GM19324 (cell line): ENCODE results near the gene ARGLU1.

Source experiments
- ATAC-seq: cut with Tn5 transposase; IDR thresholded peaks from one replicate; pipeline ENCODE4 v1.9.1; 2021; ENCODE audit warnings: mild to moderate bottlenecking, moderate library complexity; ENCODE audit not compliant: unreplicated experiment, low FRiP score

The ARGLU1 gene

GRCh38 chr13:106527826-106528225, 40.1 kb downstream of the ARGLU1 start:
- ATAC-seq: no peak

- no peak for ATAC-seq
Measured at GRCh38 chr13:106527445-106527801, 40.5 kb downstream of the ARGLU1 start.

- ATAC-seq: no peak
Measured at GRCh38 chr13:106526738-106527444, 41.0 kb downstream of the ARGLU1 start.

GRCh38 chr13:106525865-106526264, 42.1 kb downstream of the ARGLU1 start:
- no peak for ATAC-seq

- ATAC-seq: no peak
Measured at GRCh38 chr13:106524108-106524507, 43.8 kb downstream of the ARGLU1 start.

- no peak for ATAC-seq
Measured at GRCh38 chr13:106523576-106523975, 44.4 kb downstream of the ARGLU1 start.

GRCh38 chr13:106522898-106523525, 44.9 kb downstream of the ARGLU1 start:
- no peak for ATAC-seq

GRCh38 chr13:106522112-106522705, 45.7 kb downstream of the ARGLU1 start:
- ATAC-seq: no peak

GRCh38 chr13:106521095-106521799, 46.7 kb downstream of the ARGLU1 start:
- ATAC-seq: no peak

- ATAC-seq: no peak
Measured at GRCh38 chr13:106520251-106521054, 47.5 kb downstream of the ARGLU1 start.

GRCh38 chr13:106518512-106518911, 49.4 kb downstream of the ARGLU1 start:
- no peak for ATAC-seq

- no peak for ATAC-seq
Measured at GRCh38 chr13:106517109-106517847, 50.7 kb downstream of the ARGLU1 start.

GRCh38 chr13:106515635-106516254, 52.2 kb downstream of the ARGLU1 start:
- no peak for ATAC-seq

GRCh38 chr13:106514928-106515634, 52.9 kb downstream of the ARGLU1 start:
- no peak for ATAC-seq

GRCh38 chr13:106513025-106513983, 54.6 kb downstream of the ARGLU1 start:
- ATAC-seq: no peak

GRCh38 chr13:106507560-106508274, 60.2 kb downstream of the ARGLU1 start:
- ATAC-seq: no peak

- ATAC-seq: no peak
Measured at GRCh38 chr13:106506286-106506685, 61.7 kb downstream of the ARGLU1 start.
